ENCODE data around the gene PRDX5. TPM values are rescaled to one million over a fixed set of nuclear protein-coding genes. Genes with fewer than 3 reads are reported as not detected.
A peak's percentile ranks its signal among the peaks of the same experiment; 100 is the strongest.

Gene PRDX5
- total and polyA plus RNA-seq, 9 of the 15 experiments (the other 6 are each of a cell fraction or from before 2014, with no cell fraction given): 40.8 to 327 (median 204) TPM

- TF ChIP-seq MXD1 (CRISPR knock-in tag; IDR thresholded peaks at IDR 0.05; ENCODE audit: borderline replicate concordance, poor library complexity, severe bottlenecking) (no peak), ZNF696 (CRISPR knock-in tag; conservative IDR thresholded peaks at IDR 0.05) (no peak), SPI1 (IDR thresholded peaks at IDR 0.05; ENCODE audit: borderline replicate concordance, low read depth, low read length) (no peak), ZNF232 (CRISPR knock-in tag; IDR thresholded peaks at IDR 0.05) (no peak), E2F6 (IDR thresholded peaks at IDR 0.05; ENCODE audit: borderline replicate concordance in 1 of 2, extremely low read depth in 1 of 2, insufficient read depth in 1 of 2, insufficient read length in 1 of 2, low read depth in 1 of 2, low read length in 1 of 2, poor library complexity in 1 of 2, severe bottlenecking in 1 of 2) (peak; percentile 3 to 44), NFATC3 (IDR thresholded peaks at IDR 0.05) (no peak)
These were observed 1.1 kb upstream of the PRDX5 start (continued) for GRCh38 chr11:64316672-64317324.
